Adrenal gland (tissue), 12 donors: ENCODE measurements around the gene SAA2. TPM values are rescaled to one million over a fixed set of nuclear protein-coding genes. Genes with fewer than 3 reads are reported as not detected.

Source experiments
- DNase-seq, 7 donors: peaks; one replicate each; pipeline ENCODE4 v3.0.0-alpha.2; 2019 to 2020
- H3K27ac ChIP-seq, 5 donors: fragments of 200-600 bp; sonication (generic) in 4 of 5; 1 replicate in 3 of 5; 2 replicates in 2 of 5; pipeline versions ENCODE4 v1.5.1 to v1.8.0; 2016 to 2020; ENCODE audit warnings: mild to moderate bottlenecking in 1 of 5
- H3K27me3 ChIP-seq: fragments of 200-600 bp; 2 replicates; pipeline ENCODE4 v1.8.0; 2021
- H3K36me3 ChIP-seq, 2 donors: fragments of 200-600 bp; replicated peaks in 1 of 2; 1 replicate in 1 of 2; 2 replicates in 1 of 2; pipeline versions ENCODE4 v1.5.1 to v1.8.0; 2018 to 2022
- H3K4me1 ChIP-seq, 2 donors: fragments of 200-600 bp; replicated peaks in 1 of 2; 1 replicate in 1 of 2; 2 replicates in 1 of 2; pipeline versions ENCODE4 v1.5.1 to v1.8.0; 2018 to 2021
- H3K4me3 ChIP-seq, 4 donors: fragments of 200-600 bp; sonication (generic) in 3 of 4; one replicate each; pipeline ENCODE4 v1.5.1; 2016 to 2018
- H3K9me3 ChIP-seq, 3 donors: fragments of 200-600 bp; sonication (generic) in 1 of 3; replicated peaks in 1 of 3; 1 replicate in 2 of 3; 2 replicates in 1 of 3; pipeline versions ENCODE4 v1.5.1 to v1.8.0; 2016 to 2021
- CTCF ChIP-seq, 6 experiments: fragments of 450-650 bp in 4 of 6; fragments of 200-600 bp in 2 of 6; sonication (generic) in 1 of 6; IDR thresholded peaks; 1 replicate in 5 of 6; 2 replicates in 1 of 6; pipeline versions ENCODE4 v1.5.1 to v1.8.0; 2016 to 2021; ENCODE audit warnings: antibody characterized with exemption in 6 of 6, mild to moderate bottlenecking in 2 of 6, moderate library complexity in 1 of 6
- POLR2A ChIP-seq, 2 donors: fragments of 450-650 bp; IDR thresholded peaks; one replicate each; pipeline ENCODE4 v1.6.1; 2017; ENCODE audit warnings: antibody characterized with exemption in 2 of 2, mild to moderate bottlenecking in 2 of 2, moderate library complexity in 1 of 2
- WGBS, 4 donors: extraction: QIAGEN DNeasy Blood & Tissue Kit in 2 of 4; methylation state at CpG; one replicate each; pipeline versions ENCODE4 v1.1.5 to v1.1.7; 2013 to 2017; 5-methylcytosine and 5-hydroxymethylcytosine counted together
- intact Hi-C, 2 donors: fragments of 100-400 bp; cut with DNase I; formaldehyde crosslinking; loops; one replicate each; pipeline versions ENCODE4 v1.14.1 to v1.15.0; 2022 to 2023
- polyA plus RNA-seq, 3 donors: library from polyadenylated mRNA; stranded (reverse); fragments of 200-250 nt in 2 of 3; fragments of 350-450 nt in 1 of 3; fragmentation: Illumina TruSeq in 1 of 3; extraction: RNeasy Lipid Tissue Mini Kit (QIAGEN cat#74804) in 1 of 3; gene quantifications; one replicate each; pipeline ENCODE4 v1.2.3, GENCODE V29; 2013 to 2014
- small RNA-seq, 2 donors: library from RNA; depleted of rRNA; stranded (forward); fragments of <200 nt; gene quantifications; one replicate each; pipeline ENCODE3, GENCODE V24; 2016
- total RNA-seq, 9 donors: library from RNA; depleted of rRNA in 4 of 9; stranded (reverse); fragments of >200 nt in 4 of 9; fragments of 120-200 nt in 1 of 9; fragmentation: NEBNext Ultra II Directional in 1 of 9; extraction: Animal tissue kit (Norgen Biotek cat#: 25700) in 1 of 9; gene quantifications; one replicate each; pipeline versions ENCODE4 v1.1.0 to v1.2.4, GENCODE V29; 2013 to 2023
- donor health status: healthy with polysubstance abuse.
- donor health status: Bipolar disorder and iron deficiency.
- donor health status: DM: yes; HTN: yes; CAD: no.
- donor health status: DM: no; HTN: no; CAD: no.
- donor health status: DM: no; HTN: no; CAD: no.
- donor health status: DM: yes; HTN: yes; CAD: no.

SAA2 gene
- total and polyA plus RNA-seq, 12 donors, result 0.28 to 90.3 (median 7.6) TPM

GRCh38 chr11:18196532-18196931 lies 51.9 kb downstream of the SAA2 start:
- H3K27me3 ChIP-seq, result no peaks in the 10 kb centered on the region
- intact Hi-C loops, result no loop called here

More at GRCh38 chr11:18196532-18196931, 51.9 kb downstream of the SAA2 start:
- TF ChIP-seq CTCF (IDR thresholded peaks at IDR 0.05), result no peak
- TF ChIP-seq POLR2A (IDR thresholded peaks at IDR 0.05), result no peak
- H3K9me3 ChIP-seq, result no peaks in the 10 kb centered on the region
- H3K36me3 ChIP-seq, result no peaks in the 10 kb centered on the region
- 87 to 98% (median 90%) methylated on average over 2 of the region's 2 CpGs for WGBS, 4 donors
- H3K27ac ChIP-seq, result no peak overlapping the region
- no peaks in the 10 kb centered on the region for H3K4me1 ChIP-seq
- no peak overlapping the region for H3K4me3 ChIP-seq
- no peak for DNase-seq

Small RNA genes within 50 kb of the gene (small RNA-seq; reads per million reads assigned to genes)
- gene RNA5SP333 (0 reads per million in 2 donors), gene RNA5SP334 (0 reads per million in 2 donors)

Other genes with a start within 250 kb of the SAA2 start
- 10 to 100 TPM; 31.2 to 46.4 (median 38.0) TPM for gene SERGEF, start 235.6 kb downstream of the SAA2 start, total RNA-seq
- 100 to 1,000 TPM in 2 of 3 donors, 10 to 100 TPM in 1; 21.7 to 216 (median 133) TPM for gene SERGEF, start 235.6 kb downstream of the SAA2 start, polyA plus RNA-seq
- under 1 TPM in 6 of 9 donors, not detected in 3; 0.11 to 0.39 (median 0.19) TPM for gene TPH1, start 202.4 kb downstream of the SAA2 start, total RNA-seq
- under 1 TPM; 0.11 to 0.20 (median 0.16) TPM for gene TPH1, start 202.4 kb downstream of the SAA2 start, polyA plus RNA-seq
- gene SAAL1, start 142.6 kb downstream of the SAA2 start, total RNA-seq, result 10 to 100 TPM in 5 of 9 donors, 1 to 10 TPM in 4; 3.7 to 13.2 (median 10.3) TPM
- 10 to 100 TPM; 11.4 to 15.9 (median 15.7) TPM for gene SAAL1, start 142.6 kb downstream of the SAA2 start, polyA plus RNA-seq
- not detected for gene MRGPRX3, start 116.1 kb downstream of the SAA2 start, total RNA-seq
- not detected for gene MRGPRX3, start 116.1 kb downstream of the SAA2 start, polyA plus RNA-seq
- gene MRGPRX4, start 75.8 kb downstream of the SAA2 start, total RNA-seq, result not detected
- not detected for gene MRGPRX4, start 75.8 kb downstream of the SAA2 start, polyA plus RNA-seq
- 1 to 10 TPM in 1 of 9 donors, under 1 TPM in 4, not detected in 4; 0.32 to 3.4 (median 0.70) TPM for gene SAA4, start 11.9 kb downstream of the SAA2 start, total RNA-seq
- gene SAA4, start 11.9 kb downstream of the SAA2 start, polyA plus RNA-seq, result 1 to 10 TPM; 1.5 to 4.2 (median 2.8) TPM
- gene SAA1, start 17.6 kb upstream of the SAA2 start, total RNA-seq, result 10 to 100 TPM in 5 of 9 donors, 1 to 10 TPM in 3, not detected in 1; 1.8 to 38.1 (median 15.2) TPM
- gene SAA1, start 17.6 kb upstream of the SAA2 start, polyA plus RNA-seq, result 1,000 to 10,000 TPM in 1 of 3 donors, 10 to 100 TPM in 2; 20.0 to 1,277 (median 91.0) TPM
- gene HPS5, start 73.5 kb upstream of the SAA2 start, total RNA-seq, result 10 to 100 TPM; 12.1 to 49.3 (median 24.0) TPM
- 10 to 100 TPM; 10.5 to 20.2 (median 11.3) TPM for gene HPS5, start 73.5 kb upstream of the SAA2 start, polyA plus RNA-seq
- 10 to 100 TPM; 34.5 to 86.4 (median 45.8) TPM for gene GTF2H1, start 73.9 kb upstream of the SAA2 start, total RNA-seq
- 10 to 100 TPM; 18.0 to 49.8 (median 24.7) TPM for gene GTF2H1, start 73.9 kb upstream of the SAA2 start, polyA plus RNA-seq
- 100 to 1,000 TPM; 329 to 737 (median 474) TPM for gene LDHA, start 145.9 kb upstream of the SAA2 start, total RNA-seq
- gene LDHA, start 145.9 kb upstream of the SAA2 start, polyA plus RNA-seq, result 1,000 to 10,000 TPM in 1 of 3 donors, 100 to 1,000 TPM in 2; 130 to 2,236 (median 296) TPM
- 1 to 10 TPM in 3 of 9 donors, not detected in 6; 1.0 to 2.3 (median 1.5) TPM for gene LDHC, start 163.7 kb upstream of the SAA2 start, total RNA-seq
- under 1 TPM; 0.18 to 0.88 (median 0.80) TPM for gene LDHC, start 163.7 kb upstream of the SAA2 start, polyA plus RNA-seq
- 1 to 10 TPM in 1 of 9 donors, not detected in 8; 1.4 TPM for gene LDHAL6A, start 207.2 kb upstream of the SAA2 start, total RNA-seq
- under 1 TPM in 2 of 3 donors, not detected in 1; 0.08 to 0.13 TPM for gene LDHAL6A, start 207.2 kb upstream of the SAA2 start, polyA plus RNA-seq